Osteoblast (primary cell): ENCODE results near the gene SEC14L1. TPM values are rescaled to one million over a fixed set of nuclear protein-coding genes. Genes with fewer than 3 reads are reported as not detected.

Source experiments
- DNase-seq: peaks from one replicate; pipeline ENCODE4 v3.0.0; 2011; ENCODE audit warnings: low spot score, mixed read lengths; ENCODE audit not compliant: insufficient read length; ENCODE audit errors: missing footprints
- H2AFZ ChIP-seq: 2 replicates; pipeline ENCODE4 v1.6.0; 2011; ENCODE audit warnings: mild to moderate bottlenecking, low read length
- H3K27ac ChIP-seq: 2 replicates; pipeline ENCODE4 v1.5.1; 2011; ENCODE audit warnings: mild to moderate bottlenecking, low read depth, low read length, moderate library complexity
- H3K27me3 ChIP-seq: 2 replicates; pipeline ENCODE4 v1.6.0; 2012; ENCODE audit warnings: mild to moderate bottlenecking, control low read depth, inconsistent platforms, low read length, moderate library complexity; ENCODE audit not compliant: insufficient read depth
- H3K36me3 ChIP-seq: 2 replicates; pipeline ENCODE4 v1.5.1; 2011; ENCODE audit warnings: mild to moderate bottlenecking, low read length, control low read depth, moderate library complexity; ENCODE audit not compliant: insufficient read depth
- H3K4me1 ChIP-seq: 2 replicates; pipeline ENCODE4 v1.5.1; 2011; ENCODE audit warnings: mild to moderate bottlenecking, low read length, control low read depth, moderate library complexity; ENCODE audit not compliant: insufficient read depth
- H3K4me2 ChIP-seq: 2 replicates; pipeline ENCODE4 v1.6.0; 2011; ENCODE audit warnings: mild to moderate bottlenecking, low read length; ENCODE audit not compliant: insufficient read depth
- H3K4me3 ChIP-seq: fragments of 200-600 bp; sonication (generic); 3 replicates; pipeline ENCODE4 v1.5.1; 2012; ENCODE audit warnings: mild to moderate bottlenecking, low read length, inconsistent platforms; ENCODE audit not compliant: insufficient read depth
- H3K79me2 ChIP-seq: 2 replicates; pipeline ENCODE4 v1.6.0; 2012; ENCODE audit warnings: mild to moderate bottlenecking, low read length, control low read depth, inconsistent platforms; ENCODE audit not compliant: insufficient read depth
- H3K9me3 ChIP-seq: 2 replicates; pipeline ENCODE4 v1.5.1; 2011; ENCODE audit warnings: low read depth, low read length, control low read depth
- H4K20me1 ChIP-seq: 2 replicates; pipeline ENCODE4 v1.6.0; 2012; ENCODE audit warnings: mild to moderate bottlenecking, low read length, control low read depth; ENCODE audit not compliant: insufficient read depth
- CTCF ChIP-seq: IDR thresholded peaks from 2 replicates; pipeline ENCODE4 v1.5.1; 2011; ENCODE audit warnings: mild to moderate bottlenecking, low read depth, low read length, moderate library complexity; ENCODE audit errors: extremely low read depth
- total RNA-seq: library from RNA; depleted of rRNA; stranded (reverse); fragments of >200 nt; gene quantifications from 2 replicates; pipeline ENCODE4 v1.2.3, GENCODE V29; 2012

Gene SEC14L1
- total RNA-seq, 1 donor: 53.6 TPM

- Histone ChIP-seq H3K4me3 (no peak overlapping the region), H3K36me3 (no peaks in the 10 kb centered on the region), H3K27me3 (no peaks in the 10 kb centered on the region), H3K27ac (no peak overlapping the region), H3K9me3 (no peaks in the 10 kb centered on the region), H4K20me1 (no peaks in the 10 kb centered on the region), H3K4me1 (peaks cover 12% of the 10 kb centered on the region), H2AFZ (no peak overlapping the region), H3K79me2 (no peaks in the 10 kb centered on the region), H3K4me2 (no peak overlapping the region)
- TF ChIP-seq CTCF: no peak
- no peak for DNase-seq
These were observed 35.1 kb upstream of the SEC14L1 start for GRCh38 chr17:77105706-77106105.

GRCh38 chr17:77106874-77107358, 33.9 kb upstream of the SEC14L1 start:
- no peak overlapping the region for H3K4me3 ChIP-seq
- no peak overlapping the region for H2AFZ ChIP-seq
- H3K4me2 ChIP-seq: no peak overlapping the region
- no peak overlapping the region for H3K27ac ChIP-seq
- DNase-seq: no peak
- H3K36me3 ChIP-seq: no peaks in the 10 kb centered on the region
- no peak for TF ChIP-seq CTCF
- no peaks in the 10 kb centered on the region for H3K9me3 ChIP-seq
- H3K27me3 ChIP-seq: no peaks in the 10 kb centered on the region
- peaks cover 12% of the 10 kb centered on the region for H3K4me1 ChIP-seq
- no peaks in the 10 kb centered on the region for H3K79me2 ChIP-seq
- H4K20me1 ChIP-seq: no peaks in the 10 kb centered on the region

GRCh38 chr17:77107506-77108433, 33.0 kb upstream of the SEC14L1 start:
- DNase-seq: peak; percentile 78
- H3K4me1 ChIP-seq: peaks cover 12% of the 10 kb centered on the region
- no peaks in the 10 kb centered on the region for H3K27me3 ChIP-seq
- no peak overlapping the region for H3K4me3 ChIP-seq
- H3K4me2 ChIP-seq: no peak overlapping the region
- H3K79me2 ChIP-seq: no peaks in the 10 kb centered on the region
- H3K27ac ChIP-seq: no peak overlapping the region
- TF ChIP-seq CTCF: no peak
- H4K20me1 ChIP-seq: no peaks in the 10 kb centered on the region
- no peaks in the 10 kb centered on the region for H3K9me3 ChIP-seq
- no peaks in the 10 kb centered on the region for H3K36me3 ChIP-seq
- no peak overlapping the region for H2AFZ ChIP-seq

- no peak for DNase-seq
- H3K4me3 ChIP-seq: no peak overlapping the region
- H3K4me1 ChIP-seq: peaks cover 9% of the 10 kb centered on the region
- TF ChIP-seq CTCF: no peak
- no peaks in the 10 kb centered on the region for H3K9me3 ChIP-seq
- H3K27me3 ChIP-seq: no peaks in the 10 kb centered on the region
- H3K4me2 ChIP-seq: peak overlapping the region; percentile 63
- no peaks in the 10 kb centered on the region for H3K79me2 ChIP-seq
- no peaks in the 10 kb centered on the region for H4K20me1 ChIP-seq
- peak overlapping the region; percentile 94 for H2AFZ ChIP-seq
- H3K36me3 ChIP-seq: no peaks in the 10 kb centered on the region
- H3K27ac ChIP-seq: no peak overlapping the region
These were observed 31.5 kb upstream of the SEC14L1 start for GRCh38 chr17:77109159-77109759.
